GM19023 (cell line): ENCODE results near the gene KLF16.
"Not testable (repeated sequence)": the region's sequence is repeated elsewhere in the genome, so short reads cannot be mapped to it uniquely, and the experiment has no call there.

Experiments
- ATAC-seq: cut with Tn5 transposase; IDR thresholded peaks from one replicate; pipeline ENCODE4 v1.9.1; 2021; ENCODE audit warnings: mild to moderate bottlenecking, moderate library complexity; ENCODE audit not compliant: unreplicated experiment

Gene KLF16

DNA sequence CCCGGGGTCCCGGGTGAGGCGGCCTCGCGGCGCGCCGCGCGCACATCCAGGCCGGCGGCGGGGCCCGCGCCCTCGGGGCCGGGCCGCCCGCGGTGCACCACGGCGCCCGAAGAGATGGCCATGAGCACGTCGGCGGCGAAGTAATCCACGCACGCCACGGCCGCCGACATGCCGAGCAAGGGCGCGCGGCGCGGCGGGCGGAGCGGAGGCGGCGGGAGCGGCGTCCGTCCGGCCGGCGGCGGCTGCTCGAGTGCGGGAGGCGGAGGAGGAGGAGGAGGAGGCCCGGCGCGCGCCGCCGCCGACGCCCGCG, at the start of gene KLF16:
KLF16 (minus strand) TSS at position 252 of the 310 bp plus-strand sequence; CDS start at position 170, 82 bp downstream.
- ATAC-seq: no peak

DNA sequence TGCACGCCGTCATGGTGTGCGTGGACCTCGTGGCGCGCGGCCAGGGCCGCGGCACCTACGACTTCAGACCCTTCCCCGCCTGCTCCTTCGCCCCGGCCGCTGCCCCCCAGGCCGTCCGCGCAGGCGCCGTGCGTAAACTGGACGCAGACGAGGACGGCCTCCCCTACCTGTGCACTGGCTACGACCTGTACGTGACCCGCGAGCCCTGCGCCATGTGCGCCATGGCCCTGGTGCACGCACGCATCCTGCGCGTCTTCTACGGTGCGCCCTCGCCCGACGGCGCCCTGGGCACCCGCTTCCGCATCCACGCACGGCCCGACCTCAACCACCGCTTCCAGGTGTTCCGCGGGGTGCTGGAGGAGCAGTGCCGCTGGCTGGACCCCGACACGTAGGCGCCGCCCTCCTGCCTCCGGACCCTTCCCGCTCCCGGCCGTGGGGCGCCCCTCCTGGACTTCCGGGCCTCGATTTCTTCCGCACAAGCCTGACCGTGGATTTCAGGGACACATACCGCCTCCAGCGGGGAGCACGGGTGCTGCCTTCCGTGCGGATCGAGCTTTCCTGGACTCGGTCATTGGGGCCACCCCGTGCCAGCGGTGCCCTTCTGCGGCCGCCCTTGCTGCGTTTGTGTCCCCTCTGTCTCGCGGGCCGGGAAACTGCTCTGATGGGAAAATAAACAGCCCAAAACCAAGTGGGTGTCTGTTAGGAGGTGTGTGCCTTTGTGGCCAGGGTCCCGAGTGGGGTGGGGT, 49.6 kb upstream of the KLF16 start:
- no peak for ATAC-seq

DNA sequence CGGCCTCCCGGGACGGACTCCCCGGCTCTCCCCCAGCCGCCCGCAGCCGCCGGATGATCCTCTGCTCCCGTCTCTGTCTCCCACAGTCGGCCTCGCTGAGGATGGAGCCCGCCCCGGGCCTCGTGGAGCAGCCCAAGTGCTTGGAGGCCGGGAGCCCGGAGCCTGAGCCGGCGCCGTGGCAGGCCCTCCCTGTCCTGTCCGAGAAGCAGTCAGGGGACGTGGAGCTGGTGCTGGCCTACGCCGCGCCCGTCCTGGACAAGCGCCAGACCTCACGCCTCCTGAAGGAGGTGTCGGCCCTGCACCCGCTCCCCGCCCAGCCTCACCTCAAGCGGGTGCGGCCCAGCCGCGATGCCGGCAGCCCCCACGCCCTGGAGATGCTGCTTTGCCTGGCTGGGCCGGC, 48.6 kb upstream of the KLF16 start:
- no peak for ATAC-seq

DNA sequence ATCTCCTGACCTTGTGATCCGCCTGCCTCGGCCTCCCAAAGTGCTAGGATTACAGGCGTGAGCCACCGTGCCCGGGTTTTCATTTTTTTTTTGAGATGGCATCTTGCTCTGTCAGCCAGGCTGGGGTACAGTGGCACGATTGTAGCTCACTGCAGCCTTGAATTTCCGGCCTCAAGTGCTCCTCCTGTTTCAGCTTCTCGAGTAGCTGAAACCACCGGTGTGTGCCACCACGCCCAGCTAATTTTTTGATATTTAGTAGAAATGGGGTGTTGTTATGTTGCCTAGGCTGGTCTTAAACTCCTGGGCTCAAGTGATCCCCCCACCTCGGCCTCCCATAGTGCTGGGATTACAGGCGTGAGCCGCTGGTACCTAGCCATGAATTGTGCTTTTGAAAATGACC, 47.7 kb upstream of the KLF16 start:
- ATAC-seq: no peak

DNA sequence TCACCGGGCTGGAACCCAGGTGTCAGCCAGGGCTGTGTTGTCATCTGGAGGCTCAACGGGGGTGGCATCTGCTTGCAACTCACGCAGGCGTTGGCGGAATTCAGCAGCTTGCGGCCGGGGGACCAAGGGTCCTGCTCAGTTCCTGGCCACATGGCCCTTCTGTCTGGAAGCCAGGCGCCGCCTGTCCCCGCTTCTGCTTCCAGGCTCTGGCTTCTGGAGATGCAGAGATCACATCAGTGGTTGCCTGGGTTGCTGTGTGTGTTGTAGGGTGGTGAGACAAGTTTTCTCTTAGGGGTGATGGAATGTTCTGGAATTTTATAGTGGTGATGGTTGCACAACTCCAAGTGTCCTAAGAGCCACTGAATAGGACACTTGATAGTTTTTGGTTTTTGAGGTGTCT, 46.8 kb upstream of the KLF16 start:
- no peak for ATAC-seq

DNA sequence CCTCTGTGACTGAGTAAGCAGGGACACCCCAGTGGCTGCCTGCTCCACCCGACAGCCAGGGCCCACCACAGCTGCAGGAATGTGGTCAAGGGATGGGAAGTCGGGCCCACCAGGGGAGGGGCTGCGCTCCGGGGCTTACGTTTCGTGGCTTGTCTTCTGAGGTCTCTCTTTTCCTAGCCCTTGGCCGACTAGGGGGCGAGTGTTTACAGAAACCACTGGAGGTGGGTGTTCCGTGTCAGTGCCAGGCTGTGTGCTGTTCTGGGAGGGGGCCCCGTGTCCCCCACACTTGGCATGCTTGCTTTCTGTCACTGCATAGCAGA, 46.3 kb upstream of the KLF16 start:
- no peak for ATAC-seq

DNA sequence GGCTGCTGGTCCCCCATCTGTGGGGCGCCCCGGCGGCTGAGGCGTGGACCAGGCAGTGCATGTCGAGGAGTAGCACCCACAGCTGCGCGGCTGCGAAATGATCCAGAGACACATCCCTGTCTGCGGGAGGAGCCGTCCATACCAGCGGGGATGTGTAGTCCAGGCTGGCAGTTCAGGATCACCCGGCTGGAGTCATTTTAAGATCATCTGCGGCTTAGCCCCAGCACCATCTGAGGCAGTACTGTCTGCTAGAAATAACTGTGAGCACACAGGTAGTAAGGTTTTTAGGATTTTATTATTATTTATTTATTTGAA, 44.9 kb upstream of the KLF16 start:
- no peak for ATAC-seq

DNA sequence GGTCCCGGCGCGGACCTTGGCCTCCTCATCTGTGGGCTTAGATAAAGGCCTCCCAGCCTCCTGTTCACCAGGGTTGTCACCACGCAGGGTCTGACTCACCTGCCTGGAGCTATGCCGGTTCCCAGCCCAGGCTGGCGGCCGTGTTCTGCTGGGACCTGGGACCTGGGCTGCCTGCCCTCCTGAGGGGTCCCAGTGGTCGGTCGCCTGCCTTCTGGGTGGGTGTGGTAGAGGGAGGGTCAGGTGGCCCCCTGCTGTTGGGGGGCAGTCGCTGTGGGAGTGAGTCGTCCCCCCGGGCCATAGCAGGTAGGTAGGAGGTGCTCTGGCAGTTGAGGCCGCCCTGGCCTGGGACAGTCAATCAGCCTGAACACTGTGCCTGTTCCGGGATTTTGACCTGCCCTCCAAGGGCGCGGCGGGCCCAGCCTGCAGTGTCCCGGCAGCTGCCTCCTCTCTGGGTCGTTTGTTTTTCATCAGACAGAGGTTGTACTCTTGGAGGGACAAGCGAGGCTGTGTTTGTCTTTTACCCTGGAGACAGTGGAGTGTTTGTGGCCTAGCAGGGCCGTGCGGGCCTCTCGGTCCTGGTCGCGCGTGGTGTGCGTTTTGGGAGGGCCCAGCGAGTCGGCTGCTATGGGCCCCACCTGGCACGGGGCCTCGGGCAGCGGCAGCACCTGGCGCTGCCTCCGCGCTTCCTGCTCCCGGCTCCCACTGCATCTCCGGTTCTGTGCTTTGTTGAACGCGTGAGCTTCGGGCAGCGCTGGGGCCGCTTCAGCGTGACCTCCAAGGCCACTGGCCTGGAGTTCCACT, 44.4 kb upstream of the KLF16 start:
- ATAC-seq: no peak

DNA sequence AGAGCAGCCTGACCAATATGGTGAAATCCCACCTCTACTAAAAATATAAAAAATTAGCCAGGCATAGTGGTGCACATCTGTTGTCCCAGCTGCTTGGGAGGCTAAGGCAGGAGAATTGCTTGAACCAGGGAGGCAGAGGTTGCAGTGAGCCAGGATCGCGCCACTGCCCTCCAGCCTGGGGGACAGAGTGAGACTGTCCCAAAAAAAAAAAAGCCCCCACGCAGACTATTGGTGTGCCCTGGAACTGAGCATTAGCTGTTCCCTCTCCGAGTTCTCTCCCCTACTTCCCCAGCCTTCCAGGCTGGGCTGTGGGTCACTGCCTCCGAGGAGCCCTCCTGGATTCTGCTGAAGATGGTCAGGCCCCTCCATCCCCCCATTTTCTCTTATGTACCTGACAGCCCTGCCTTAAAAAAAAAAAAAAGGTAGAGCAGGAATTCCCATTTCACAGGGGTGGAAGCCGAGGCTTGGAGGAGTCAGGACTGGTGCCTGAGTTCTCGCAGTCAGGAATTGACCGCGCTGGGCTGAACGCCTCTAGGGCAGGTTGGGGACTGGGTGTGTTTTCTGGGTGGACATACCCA, 43.7 kb upstream of the KLF16 start:
- no peak for ATAC-seq

DNA sequence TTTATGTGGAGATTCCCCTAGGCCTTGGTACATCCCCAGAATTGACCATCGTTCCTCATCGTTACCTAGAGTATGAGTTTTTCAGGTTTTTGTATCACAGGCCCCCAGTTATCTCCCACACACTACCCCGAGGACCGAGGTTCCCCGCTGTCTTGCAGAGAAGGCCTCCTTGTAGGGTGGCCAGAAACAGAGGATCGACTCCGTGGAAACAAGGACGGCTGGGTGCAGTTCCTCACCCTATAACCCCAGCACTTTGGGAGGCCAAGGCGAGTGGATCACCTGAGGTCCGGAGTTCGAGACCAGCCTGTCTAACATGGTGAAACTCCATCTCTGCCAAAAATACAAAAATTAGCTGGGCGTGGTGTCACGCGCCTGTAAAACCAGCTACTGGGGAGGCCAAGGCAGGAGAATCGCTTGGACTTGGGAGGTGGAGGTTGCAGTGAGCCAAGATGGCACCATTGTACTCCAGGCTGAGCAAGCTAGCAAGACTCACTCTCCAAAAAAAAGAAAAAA, 42.5 kb upstream of the KLF16 start:
- no peak for ATAC-seq

DNA sequence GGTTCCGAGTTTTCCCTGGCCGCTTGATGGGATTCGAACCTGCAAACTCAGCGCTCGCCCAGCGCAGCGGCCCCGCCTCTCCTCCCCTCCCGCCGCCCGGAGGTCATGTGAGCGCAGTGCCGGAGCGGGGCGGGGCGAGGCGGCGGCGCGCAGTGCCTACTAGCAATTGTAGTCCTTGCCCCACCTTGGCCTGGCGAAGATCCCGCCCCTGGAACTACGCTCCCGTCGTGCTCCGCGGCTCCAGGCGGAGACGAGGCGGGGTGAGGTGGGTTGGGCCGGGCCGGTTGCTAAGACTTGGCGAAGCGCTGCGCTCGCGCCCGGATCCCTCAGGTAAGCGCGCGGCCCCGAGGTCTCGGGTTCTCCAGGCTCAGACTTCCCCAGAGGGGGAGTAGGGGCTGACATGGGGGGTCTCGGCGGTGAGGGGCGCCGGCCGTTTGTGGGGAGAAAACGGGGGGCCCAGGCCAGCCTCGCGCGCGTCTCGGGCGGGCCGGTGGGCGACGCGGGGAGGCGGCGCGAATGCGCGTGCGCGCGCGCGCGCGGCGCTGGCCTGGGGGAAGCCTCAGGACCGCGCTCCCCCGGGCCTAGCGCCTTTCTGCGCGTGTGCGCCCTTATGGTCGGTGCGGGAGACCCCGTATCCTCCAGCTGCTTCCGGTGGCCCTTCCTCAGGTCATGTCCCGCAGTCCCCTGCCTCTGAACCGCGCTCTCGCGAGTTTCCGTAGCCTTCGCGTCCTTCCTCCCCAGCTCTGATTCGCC, 41.9 kb upstream of the KLF16 start, which contains the start of the genes ADAT3 and SCAMP4:
ADAT3 (plus strand) TSS at position 290 of the 753 bp plus-strand sequence. CDS start 6,649 bp downstream, outside the sequence.
SCAMP4 (plus strand) TSS at position 290 of the 753 bp plus-strand sequence. CDS start 9,621 bp downstream, outside the sequence.
- peak; percentile 75 for ATAC-seq

DNA sequence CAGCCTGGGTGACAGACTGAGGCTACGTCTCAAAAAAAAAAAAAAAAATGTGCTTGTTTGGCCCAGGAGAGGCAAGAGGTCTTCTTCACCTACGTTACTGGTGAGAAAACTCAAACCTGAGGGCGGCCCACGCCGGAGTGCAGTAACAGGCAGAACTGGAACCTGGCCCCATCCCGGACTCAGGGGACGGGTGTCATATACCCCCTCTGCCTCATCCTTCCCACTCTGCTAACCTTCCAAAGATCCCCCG, 41.4 kb upstream of the KLF16 start:
- ATAC-seq: no peak

DNA sequence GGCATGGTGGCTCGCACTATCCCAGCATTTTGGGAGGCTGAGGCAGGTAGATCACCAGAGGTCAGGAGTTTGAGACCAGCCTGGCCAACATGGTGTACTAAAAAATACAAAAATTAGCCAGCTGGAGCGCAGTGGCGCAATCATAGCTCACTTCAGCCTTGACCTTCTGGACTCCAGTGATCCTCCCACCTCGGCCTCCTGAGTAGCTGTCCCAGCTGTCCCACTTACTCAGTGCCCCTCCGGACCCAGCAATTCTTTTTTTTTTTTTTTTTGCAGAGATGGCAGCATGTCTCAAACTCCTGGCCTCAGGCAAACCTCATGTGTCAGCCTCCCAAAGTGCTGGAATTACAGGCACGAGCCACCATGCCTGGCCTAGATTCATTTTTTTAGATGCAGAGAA, 39.5 kb upstream of the KLF16 start:
- no peak for ATAC-seq

DNA sequence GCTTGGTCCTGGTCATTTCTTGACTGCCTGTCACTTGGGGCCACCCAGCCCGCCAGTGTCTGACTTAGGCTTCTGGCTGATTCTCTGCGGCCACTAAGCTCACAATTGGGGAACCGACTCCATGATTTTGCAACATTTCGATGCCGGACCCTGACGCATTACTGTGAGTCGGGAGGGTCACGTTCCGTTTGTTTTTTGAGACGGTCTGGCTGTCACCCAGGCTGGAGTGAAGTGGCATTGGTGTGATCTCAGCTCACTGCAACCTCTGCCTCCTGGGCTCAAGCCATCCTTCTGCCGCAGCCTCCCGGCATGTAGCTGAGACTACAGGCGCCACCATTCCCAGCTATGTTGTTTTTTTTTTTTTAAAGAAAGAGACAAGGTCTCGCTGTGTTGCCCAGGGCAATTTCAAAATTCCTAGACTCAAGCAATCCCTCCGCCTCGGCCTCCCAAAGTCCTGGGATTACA, 38.6 kb upstream of the KLF16 start:
- ATAC-seq: no peak

DNA sequence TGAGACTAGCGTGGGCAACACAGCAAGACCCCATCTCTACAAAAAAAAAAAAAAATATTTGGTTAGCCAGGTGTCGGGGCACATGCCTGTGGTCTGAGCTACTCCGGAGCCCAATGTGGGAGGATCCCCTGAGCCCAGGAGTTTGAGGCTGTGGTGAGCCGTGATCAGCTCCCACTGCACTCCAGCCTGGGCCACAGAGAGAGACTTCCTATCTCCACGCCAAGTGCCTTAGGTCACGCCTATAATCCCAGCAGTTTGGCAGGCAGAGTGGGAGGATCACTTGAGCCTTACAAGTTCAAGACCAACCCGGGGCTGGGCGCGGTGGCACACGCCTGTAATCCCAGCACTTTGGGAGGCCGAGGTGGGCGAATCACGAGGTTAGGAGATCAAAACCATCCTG, 33.1 kb upstream of the KLF16 start:
- no peak for ATAC-seq

DNA sequence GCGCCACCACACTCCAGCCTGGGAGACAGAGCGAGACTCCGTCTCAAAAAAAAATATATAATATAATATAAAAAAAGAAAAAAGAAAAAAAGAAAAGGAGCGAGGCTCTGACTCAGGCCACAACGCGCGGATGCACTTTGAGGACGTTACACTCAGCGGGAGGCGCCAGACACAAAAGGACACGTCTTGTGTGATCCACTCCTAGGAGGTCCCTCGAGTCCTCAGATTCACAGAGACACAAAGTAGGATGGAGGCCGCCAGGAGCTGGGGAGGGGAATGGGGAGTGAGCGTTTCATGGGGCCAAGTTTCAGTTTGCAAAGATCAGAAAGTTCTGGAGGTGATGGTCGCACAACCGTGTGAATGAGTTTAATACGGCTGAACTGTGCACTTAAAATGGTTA, 30.4 kb upstream of the KLF16 start:
- ATAC-seq: no peak

DNA sequence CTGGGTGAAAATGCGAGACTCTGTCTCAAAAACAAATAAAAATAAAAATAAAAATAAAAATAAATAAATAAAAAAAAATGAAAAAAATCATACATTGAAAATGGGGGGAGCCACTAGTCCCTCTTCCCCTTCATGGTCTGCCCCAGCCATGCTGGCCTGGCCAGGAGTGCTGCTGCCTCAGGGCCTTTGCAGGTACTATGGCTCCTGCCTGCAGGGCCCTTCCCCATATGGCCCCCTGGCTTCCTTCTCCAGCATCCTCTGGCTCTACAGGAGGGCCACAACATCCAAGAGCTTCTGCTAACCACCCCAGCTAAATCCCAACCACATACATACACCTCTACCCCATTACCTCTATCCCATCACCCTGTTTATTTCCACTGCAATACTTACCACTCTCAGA, 26.5 kb upstream of the KLF16 start:
- ATAC-seq: no peak

DNA sequence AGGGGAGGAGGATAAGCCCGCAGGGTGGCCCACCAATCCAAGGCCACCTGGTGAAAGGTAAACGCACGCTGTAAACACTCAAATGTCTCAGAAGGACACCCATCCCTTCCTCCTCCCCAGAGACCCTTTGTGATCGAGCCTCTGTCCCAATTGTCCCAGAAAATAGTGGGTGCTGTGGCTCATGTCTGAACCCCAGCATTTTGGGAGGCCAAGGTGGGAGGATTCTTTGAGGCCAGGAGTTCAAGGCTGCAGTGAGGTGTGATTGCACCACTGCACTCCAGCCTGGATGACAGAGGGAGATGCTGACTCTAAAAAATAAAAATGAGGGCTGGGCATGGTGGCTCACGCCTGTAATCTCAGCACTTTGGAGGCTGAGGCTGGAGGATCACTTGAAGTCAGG, 25.0 kb upstream of the KLF16 start:
- no peak for ATAC-seq

DNA sequence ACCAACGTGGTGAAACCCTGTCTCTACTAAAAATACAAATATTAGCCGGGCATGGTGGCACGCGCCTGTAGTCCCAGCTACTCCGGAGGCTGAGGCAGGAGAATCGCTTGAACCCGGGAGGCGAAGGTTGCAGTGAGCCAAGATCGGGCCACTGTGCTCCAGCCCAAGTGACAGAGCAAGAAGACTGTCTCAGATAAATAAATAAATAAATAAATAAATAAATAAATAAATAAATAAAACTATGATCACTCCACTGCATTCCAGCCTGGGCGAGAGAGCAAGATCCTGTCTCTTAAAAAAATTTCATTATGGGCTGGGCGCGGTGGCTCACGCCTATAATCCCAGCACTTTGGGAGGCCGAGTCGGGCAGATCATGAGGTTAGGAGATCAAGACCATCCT, 23.0 kb upstream of the KLF16 start:
- ATAC-seq: not testable (repeated sequence)

DNA sequence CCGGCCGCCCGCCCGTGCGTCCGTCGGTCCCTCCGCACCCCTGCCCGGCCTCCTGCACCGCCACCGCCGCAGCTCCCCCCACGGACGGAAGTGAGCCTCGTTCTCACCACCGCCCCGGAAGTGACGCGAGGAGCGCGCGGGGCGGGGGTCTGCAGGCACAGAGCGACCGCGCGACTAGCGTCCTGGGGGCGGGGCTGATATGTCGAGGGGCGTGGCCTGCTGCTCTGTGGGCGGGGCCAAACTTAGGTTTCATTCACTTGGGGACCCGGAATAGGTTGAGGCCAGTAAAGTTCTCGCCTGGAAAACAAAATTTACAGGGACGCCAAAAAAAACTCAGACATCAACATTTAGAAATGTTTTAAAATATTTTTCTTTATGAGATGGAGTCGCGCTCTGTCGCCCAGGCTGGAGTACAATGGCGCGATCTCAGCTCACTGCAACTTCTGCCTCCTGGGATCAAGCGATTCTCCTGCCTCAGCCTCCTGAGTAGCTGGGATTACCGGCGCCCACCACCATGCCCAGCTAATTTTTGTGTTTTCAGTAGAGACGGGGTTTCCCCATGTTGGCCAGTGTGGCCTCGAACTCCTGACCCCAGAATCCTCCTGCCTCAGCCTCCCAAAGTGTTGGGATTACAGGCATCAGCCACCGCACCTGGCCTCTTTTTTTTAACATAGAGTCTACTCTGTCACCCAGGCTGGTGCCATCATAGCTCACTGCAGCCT, 22.2 kb upstream of the KLF16 start, which contains the start of gene ABHD17A:
ABHD17A (minus strand) TSS at position 99 of the 722 bp plus-strand sequence. CDS start 3,930 bp downstream, outside the sequence.
- ATAC-seq: peak; percentile 72
